ENCODE measurements around the gene GRIN2A. TPM values are rescaled to one million over a fixed set of nuclear protein-coding genes. Genes with fewer than 3 reads are reported as not detected.

GRIN2A gene
- total and polyA plus RNA-seq, 2 donors (not counting 3 experiments of a cell fraction or from before 2014, with no cell fraction given) = not detected

- Histone ChIP-seq H3K9me1 (replicated peaks; ENCODE audit: control insufficient read depth, extremely low read depth, insufficient read depth, low read length) (no peaks in the 10 kb centered on the region), H3K27me3 (ENCODE audit: control insufficient read depth in 2 of 2, insufficient read depth in 2 of 2, low read length in 2 of 2) (no peaks in the 10 kb centered on the region), H3K79me2 (ENCODE audit: control insufficient read depth, insufficient read depth, low read length) (no peaks in the 10 kb centered on the region), H3K36me3 (ENCODE audit: control insufficient read depth in 2 of 2, extremely low read depth in 1 of 2, insufficient read depth in 2 of 2, low read length in 2 of 2) (no peaks in the 10 kb centered on the region), H4K20me1 (replicated peaks; ENCODE audit: control insufficient read depth, extremely low read depth, insufficient read depth, low read length) (no peaks in the 10 kb centered on the region), H3K4me1 (ENCODE audit: control insufficient read depth, extremely low read depth, insufficient read depth, low read length) (no peaks in the 10 kb centered on the region), H3K27ac (ENCODE audit: insufficient read depth, low read depth, low read length) (no peak overlapping the region), H3K4me2 (ENCODE audit: insufficient read depth, low read length) (no peak overlapping the region), H3K9me3 (replicated peaks; ENCODE audit: control insufficient read depth, insufficient read depth, low read length) (peaks cover 4% of the 10 kb centered on the region), H2AFZ (ENCODE audit: low read depth, low read length) (no peak overlapping the region), H3K9ac (replicated peaks; ENCODE audit: extremely low read depth, insufficient read depth, low read length) (no peak overlapping the region), H3K4me3 (replicated peaks in 1 of 3; ENCODE audit: insufficient read depth in 1 of 3, low read depth in 1 of 3, low read length in 3 of 3) (no peak overlapping the region)
- DNase-seq (ENCODE audit: low read depth, low spot score) (no peak), FAIRE-seq (no peak)
- intact Hi-C loops (cut with micrococcal nuclease) = no loop called here
- TF ChIP-seq MYC (IDR thresholded peaks at IDR 0.05; ENCODE audit: low read depth, low read length) = no peak
- no peak for TF ChIP-seq JUN (IDR thresholded peaks at IDR 0.05; ENCODE audit: borderline replicate concordance, insufficient read depth, insufficient read length, low read depth)
- no peak for TF ChIP-seq POLR2A (IDR thresholded peaks at IDR 0.05; ENCODE audit: low read depth, low read length)
- TF ChIP-seq FOS (IDR thresholded peaks at IDR 0.05; ENCODE audit: borderline replicate concordance, insufficient read depth, low read length) = no peak
- TF ChIP-seq MAX (IDR thresholded peaks at IDR 0.05; ENCODE audit: insufficient read depth, insufficient read length) = no peak
- no peak for TF ChIP-seq POLR2AphosphoS5 (IDR thresholded peaks at IDR 0.05; ENCODE audit: insufficient read depth, low read depth, low read length)
- no peak for TF ChIP-seq EZH2 (IDR thresholded peaks at IDR 0.05; ENCODE audit: borderline replicate concordance, low read depth, low read length, severe bottlenecking)
- no peak for TF ChIP-seq CTCF (IDR thresholded peaks at IDR 0.05; ENCODE audit: extremely low read depth in 1 of 2, insufficient read depth in 1 of 2, low read depth in 1 of 2, low read length in 2 of 2)
- dilution Hi-C loops (cut with MboI; ENCODE audit: extremely low pct_ligation_motif_present, low sequenced_read_pairs) = no loop called here
- ChIA-PET CTCF (no interaction called here), POLR2A (no interaction called here)
- BruUV-seq (replicated peaks) = no TSS peak
These were observed 236.1 kb downstream of the GRIN2A start for GRCh38 chr16:9946022-9946720.
